ENCODE measurements around the gene DUOX1.

Gene DUOX1

DNA sequence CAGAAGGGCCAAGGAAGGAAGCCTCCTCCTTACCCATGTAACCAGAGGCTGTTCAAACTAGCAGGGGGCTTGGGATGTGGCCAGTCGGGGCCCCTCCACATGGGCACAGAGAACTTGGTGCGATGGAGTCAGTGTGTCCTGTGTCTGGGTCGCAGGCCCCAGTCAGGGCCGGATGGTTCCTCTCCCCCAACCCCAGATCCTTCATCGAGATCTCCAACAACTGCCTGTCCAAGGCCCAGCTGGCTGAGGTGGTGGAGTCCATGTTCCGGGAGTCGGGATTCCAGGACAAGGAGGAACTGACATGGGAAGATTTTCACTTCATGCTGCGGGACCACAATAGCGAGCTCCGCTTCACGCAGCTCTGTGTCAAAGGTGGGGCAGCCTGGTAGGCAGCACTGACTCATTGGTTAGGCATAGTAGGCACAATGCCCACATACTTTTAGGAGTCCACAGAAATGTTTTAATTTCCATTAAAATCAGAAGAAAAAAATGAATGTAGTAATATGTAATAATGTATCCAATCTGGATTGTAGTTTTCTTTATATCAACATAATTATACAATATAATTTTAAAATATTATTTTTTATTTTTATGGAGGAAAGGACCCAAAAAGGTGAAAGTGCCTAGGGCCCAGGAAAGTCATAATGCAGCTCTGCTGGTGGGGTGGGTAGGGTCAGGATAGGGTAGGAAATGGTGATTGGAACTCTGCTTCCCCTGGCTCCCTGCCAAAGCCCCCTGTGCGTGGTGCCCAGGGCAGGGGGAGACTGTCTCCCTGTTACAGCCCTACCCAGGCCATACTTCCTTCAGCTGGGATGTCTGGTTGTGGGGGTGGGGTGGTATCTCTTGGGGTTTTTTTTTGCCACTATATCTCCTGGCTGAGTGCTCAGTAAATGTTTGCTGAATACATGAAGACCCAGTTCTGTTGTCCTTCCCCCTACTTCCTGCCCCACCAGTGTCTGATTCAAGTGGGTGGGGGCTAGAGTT is 18.6 kb downstream of the DUOX1 start:
- TF ChIP-seq CTCF (IDR thresholded peaks at IDR 0.05): no peak

DNA sequence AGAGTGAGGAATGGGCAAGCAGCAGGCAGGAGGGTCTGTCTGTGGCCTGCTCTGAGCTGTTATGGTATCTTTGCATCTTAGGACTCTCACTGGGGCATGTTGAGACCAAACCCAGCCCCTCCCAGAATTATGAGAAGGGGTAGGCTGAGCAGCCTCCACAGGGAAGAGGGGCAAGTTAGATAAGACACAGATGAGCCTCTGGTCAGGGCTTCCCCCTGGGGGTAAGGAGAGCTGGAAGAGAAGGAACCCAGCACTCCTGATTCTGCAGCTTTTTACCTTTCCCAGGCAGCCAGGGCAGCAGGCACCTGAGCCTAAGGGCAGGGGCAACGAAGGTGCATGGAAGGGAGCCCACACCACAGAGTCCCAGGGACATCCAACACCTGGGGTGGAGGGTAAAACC is 19.3 kb downstream of the DUOX1 start:
- TF ChIP-seq CTCF (IDR thresholded peaks at IDR 0.05): no peak

DNA sequence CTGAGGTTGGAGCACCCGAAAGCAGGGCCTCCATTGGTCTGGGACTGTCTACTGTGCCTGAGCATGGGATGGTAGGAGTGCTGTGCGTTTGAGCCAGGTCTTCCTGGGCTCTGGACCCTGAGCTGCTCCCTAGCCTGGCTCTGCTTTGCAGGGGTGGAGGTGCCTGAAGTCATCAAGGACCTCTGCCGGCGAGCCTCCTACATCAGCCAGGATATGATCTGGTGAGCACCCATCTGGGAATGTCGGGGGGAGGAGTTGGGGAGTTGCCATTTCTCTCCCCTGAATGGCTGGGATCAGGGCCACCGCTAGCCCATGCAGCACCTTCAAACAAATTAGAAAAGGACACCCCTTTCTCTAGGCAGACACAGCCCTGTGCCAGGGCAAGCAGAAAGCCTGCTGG is 20.7 kb downstream of the DUOX1 start:
- no peak for TF ChIP-seq CTCF (IDR thresholded peaks at IDR 0.05)

- TF ChIP-seq CTCF (IDR thresholded peaks at IDR 0.05): no peak
Observed at GRCh38 chr15:45150997-45151396, 21.2 kb downstream of the DUOX1 start.

DNA sequence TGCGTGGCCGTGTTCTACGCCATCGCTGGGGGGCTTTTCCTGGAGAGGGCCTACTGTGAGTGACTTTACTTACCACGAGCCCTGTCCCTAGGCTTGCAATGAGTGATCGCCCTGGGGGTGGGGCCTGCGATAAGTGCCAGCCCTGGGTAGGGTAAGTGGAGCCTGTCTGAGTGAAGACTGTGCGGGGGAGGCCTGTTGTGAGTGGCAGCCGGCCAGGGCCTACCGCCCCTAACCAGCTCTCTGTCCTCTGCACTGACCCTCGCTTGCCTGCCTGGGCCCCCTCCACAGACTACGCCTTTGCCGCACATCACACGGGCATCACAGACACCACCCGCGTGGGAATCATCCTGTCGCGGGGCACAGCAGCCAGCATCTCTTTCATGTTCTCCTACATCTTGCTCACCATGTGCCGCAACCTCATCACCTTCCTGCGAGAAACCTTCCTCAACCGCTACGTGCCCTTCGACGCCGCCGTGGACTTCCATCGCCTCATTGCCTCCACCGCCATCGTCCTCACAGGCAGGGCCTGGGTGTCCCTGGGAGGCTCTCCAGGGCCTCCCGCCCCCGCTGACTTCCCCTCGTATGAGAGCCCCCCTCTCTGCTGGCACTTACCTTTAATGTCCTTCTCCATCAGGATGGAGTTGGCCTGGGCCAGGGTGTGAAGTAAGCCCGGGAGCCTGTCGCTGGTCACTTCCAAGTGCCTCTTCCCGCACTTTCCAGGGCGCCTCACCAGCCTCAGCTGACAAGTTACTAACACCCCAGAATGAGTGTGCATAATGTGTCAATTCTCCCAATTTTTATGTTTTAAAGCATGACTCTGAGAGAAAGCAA is 22.4 kb downstream of the DUOX1 start:
- TF ChIP-seq CTCF (IDR thresholded peaks at IDR 0.05): no peak

GRCh38 chr15:45155739-45156138 is 25.9 kb downstream of the DUOX1 start:
- no peak for TF ChIP-seq CTCF (IDR thresholded peaks at IDR 0.05)

- no peak for TF ChIP-seq CTCF (IDR thresholded peaks at IDR 0.05)
Observed at GRCh38 chr15:45156744-45157455, 27.1 kb downstream of the DUOX1 start.

All from LNCAP (cell line).